ENCODE measurements around the gene SFI1.
"Not testable (repeated sequence)": the region's sequence is repeated elsewhere in the genome, so short reads cannot be mapped to it uniquely, and the experiment has no call there.

The SFI1 gene

DNA sequence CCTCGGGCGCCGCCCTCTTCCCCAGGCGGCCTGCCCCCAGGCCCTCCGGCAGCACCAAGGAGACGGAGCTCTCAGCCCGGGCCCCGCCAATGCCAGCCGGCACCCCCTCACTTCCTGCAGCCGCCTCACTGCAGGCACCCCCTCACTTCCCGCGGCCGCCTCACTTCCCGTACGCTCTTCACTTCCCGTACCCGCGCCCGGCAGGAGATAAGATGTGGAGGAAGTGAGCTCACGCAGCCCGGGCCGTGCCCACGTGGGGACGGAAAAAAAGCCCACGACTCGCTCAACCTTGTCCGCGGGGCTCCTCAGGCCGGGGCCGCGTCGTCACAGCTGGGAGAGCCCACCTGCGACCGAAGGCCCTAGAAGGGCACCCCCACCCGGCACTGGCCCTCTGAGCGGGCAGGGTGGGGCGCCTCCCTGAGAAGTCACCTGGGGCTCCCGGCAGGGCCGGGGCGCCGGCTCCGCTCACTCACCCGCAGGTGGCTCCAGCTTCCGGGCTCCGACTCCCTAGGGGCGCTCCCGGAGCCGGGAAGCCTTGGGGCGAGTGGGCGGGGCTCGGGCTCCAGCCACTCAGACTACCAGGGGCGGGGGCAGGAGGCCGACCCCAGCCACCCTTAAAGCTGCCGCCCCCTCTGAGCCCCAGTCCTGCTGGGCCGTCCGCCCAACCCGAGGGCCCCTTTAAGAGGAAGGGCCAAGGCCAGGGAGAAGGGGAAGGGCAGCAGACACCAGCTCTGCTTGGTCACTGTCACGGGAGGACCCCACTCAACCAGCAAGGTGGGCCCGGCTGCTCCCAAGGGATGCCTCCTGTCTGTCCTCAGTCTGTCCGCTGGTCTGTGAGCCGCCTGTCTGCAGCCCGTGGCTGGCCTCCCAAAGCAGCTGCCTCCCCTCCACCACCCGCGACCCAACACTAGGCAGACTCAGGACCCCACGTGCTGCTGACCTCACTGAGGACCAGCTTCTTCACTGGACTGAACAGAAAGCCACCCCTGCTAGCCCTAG lies 134.3 kb downstream of the SFI1 start:
- in situ Hi-C loops (cut with MboI; ENCODE audit: low sequenced_read_pairs), result no loop called here

- in situ Hi-C loops (cut with MboI; ENCODE audit: low sequenced_read_pairs), result no loop called here
Measured at GRCh38 chr22:31631436-31631835, 135.1 kb downstream of the SFI1 start.

DNA sequence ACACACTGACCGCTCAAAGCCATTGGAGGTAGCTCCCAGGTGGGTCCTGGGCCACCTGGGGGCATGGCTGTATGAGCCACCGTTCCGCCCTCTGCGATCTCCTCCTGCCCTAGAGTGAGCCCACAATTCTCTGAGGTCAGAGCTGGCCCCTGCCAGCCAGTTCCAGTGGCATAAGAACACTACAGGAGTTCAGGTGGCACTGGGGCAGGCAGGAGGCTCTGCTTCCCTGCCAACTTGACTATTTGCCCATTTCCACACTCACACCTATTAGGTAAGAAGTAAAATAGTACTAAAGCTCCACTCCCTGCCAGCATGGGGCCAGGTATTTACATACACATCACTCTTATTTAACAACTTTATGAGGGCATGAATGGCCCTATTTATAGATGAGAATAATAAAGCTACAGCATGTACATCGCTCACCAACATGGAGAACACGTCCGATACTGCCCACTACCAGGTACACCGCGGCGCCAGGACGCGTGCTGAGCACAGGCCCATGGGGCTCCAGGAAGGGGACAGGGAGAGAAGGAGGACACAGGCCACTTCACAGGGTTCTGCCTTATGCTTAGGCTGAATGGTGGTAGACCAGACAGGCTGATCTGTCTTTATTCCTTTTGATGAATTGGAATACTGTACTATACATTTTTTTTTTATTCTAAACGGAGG lies 139.4 kb downstream of the SFI1 start:
- in situ Hi-C loops (cut with MboI; ENCODE audit: low sequenced_read_pairs), result no loop called here

DNA sequence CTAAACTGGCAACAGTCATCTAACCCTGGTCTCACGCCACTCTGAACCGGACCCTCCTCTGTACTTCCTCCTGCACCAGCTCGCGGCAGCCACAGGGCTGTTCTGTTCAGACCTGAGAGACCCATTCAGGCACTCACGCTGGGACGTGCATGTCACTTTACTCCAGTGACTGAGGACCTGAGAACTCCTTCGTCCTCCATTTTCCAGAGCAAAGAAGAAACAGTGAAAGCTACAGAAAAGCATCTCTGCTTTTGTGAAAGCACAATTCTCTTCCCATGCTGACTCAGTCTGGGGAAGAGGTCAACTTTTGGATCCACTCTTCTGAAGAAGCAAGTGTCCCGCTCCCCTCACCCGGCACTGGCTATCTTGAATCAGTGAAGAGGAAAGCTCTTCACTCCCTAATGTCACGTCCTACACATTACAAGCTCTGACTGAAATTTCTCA lies 141.1 kb downstream of the SFI1 start:
- in situ Hi-C loops (cut with MboI; ENCODE audit: low sequenced_read_pairs), result no loop called here

DNA sequence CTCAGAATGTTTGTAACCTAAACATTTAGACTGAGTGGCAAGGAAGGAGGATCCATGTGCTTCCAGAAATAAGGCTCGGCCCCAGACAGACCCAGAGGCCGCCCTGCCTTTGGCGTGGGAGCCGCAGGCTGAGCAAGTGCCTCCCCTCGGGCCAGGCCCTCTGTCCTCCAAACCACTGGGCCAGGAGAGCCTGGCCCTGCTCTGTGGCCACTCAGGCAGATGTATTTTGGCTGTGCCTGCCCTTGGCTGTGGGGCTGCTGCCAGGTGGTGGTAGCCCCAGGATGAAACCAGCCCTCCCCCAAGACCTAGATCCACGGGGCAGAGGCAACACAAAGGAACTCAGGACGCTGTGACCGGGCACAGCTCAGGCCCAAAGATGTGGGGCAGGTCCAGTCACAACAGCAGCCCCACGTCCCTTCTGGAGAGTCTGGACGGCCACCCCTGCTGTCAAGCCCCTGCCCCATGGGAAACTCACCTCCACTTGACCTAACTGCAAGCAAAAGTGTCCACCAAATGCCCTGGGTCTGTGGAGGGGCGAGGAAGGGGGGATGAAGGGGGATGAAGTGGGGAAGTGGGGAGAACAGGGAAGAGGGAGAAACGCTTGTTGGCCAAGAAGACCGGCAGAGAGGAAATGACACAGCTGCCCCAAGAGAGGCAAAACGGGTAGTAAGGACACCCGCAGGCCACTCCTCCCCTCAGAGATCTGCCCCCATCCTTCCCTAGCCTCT lies 141.7 kb downstream of the SFI1 start:
- in situ Hi-C loops (cut with MboI; ENCODE audit: low sequenced_read_pairs), result no loop called here

- in situ Hi-C loops (cut with MboI; ENCODE audit: low sequenced_read_pairs), result no loop called here
Measured at GRCh38 chr22:31639436-31640039, 143.2 kb downstream of the SFI1 start.

DNA sequence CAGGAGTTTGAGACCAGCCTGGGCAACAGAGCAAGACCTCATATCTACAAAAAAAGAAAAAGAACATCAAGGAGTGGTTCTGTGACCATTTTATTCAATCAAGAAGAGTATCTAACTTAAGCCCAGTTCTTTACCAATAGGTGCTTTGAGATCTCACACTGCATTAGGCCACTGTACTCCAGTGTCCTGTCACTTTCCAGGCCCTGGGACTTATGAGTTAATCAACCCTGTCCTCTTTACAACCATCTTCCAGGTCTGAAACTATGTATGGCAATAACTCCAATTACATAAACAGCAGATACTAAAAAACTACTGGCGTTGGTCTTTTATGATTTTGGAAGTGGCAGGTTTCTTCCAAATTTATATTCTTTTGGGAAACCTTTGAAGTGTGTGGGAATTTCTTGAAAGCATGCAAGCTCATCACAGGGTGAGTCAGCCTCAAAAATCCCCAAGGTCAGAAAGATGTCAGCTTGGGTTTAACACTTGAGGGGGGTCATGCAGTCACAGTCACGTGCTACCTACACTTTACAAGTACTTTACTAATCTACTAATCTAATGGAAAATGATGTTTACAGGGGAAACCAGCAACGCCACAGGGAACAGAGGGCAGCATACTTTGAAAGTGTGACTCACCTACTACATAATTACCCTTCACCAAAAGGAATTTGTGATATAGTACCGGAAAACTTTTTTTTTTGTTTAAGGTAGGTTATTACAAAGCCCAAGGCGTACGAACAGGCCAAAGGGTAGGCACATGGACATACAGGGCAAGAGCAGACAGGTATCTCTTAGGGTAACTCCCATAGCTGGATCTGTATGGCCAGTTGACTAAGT lies 150.1 kb downstream of the SFI1 start:
- in situ Hi-C loops (cut with MboI; ENCODE audit: low sequenced_read_pairs), result no loop called here

DNA sequence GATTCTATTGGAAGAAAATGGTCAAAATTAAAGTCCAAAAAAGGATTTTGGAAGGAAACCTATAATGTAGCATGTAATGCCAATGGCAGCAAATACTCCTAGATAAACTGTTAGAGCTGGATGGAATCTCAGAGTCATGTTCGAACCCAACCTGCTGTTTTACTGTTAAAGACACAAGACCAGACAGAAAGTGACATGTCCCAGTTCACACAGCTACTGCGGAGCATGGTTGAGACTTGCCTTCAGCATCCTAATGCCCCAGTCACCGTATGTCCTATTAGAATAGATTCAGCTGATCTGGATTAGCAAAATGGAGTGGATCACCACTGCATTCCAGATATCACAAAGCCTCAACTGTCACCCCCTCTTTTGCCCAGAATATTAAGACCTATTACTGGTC lies 150.7 kb downstream of the SFI1 start:
- in situ Hi-C loops (cut with MboI; ENCODE audit: low sequenced_read_pairs), result no loop called here

DNA sequence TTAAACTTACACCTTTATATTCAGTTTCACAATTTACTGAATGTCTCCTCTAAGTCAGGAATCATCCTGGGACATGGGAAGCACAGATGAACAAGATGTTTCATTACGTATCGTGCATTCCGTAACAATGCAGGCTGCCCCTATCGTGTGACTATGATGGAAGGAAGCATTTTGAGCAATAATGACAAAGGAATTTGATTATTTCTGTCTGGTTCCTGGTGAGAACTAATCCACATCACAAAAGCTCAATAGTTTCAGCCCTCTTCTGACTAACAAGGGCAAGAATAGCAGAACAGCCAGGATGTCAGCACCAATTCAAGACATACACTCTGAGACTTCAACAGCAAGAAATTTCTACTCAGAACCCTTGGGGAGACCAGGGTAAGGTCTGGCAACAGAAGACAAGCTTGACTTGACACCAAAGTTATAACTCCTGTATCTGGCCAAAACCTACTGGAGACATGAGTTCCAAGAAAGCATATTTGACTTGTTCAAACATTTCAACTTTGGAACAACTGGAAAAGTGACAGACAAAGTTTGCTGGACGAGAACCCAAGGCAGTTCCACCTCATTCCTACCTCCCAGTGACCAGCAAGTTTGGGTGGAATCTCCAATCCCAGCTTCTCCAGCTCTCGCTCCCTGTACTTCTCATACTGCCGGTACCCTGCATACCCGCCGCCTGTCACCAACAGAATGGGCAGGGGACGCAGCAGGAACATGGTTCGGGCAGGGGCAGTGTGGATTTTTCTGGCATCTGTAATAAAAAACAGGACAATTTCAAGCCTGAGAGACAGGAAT lies 151.4 kb downstream of the SFI1 start:
- in situ Hi-C loops (cut with MboI; ENCODE audit: low sequenced_read_pairs), result no loop called here

GRCh38 chr22:31650391-31650790 lies 154.1 kb downstream of the SFI1 start:
- in situ Hi-C loops (cut with MboI; ENCODE audit: low sequenced_read_pairs), result no loop called here

GRCh38 chr22:31651664-31652063 lies 155.3 kb downstream of the SFI1 start:
- in situ Hi-C loops (cut with MboI; ENCODE audit: low sequenced_read_pairs), result no loop called here

- in situ Hi-C loops (cut with MboI; ENCODE audit: low sequenced_read_pairs), result no loop called here
Measured at GRCh38 chr22:31652088-31652487, 155.8 kb downstream of the SFI1 start.

- in situ Hi-C loops (cut with MboI; ENCODE audit: low sequenced_read_pairs), result no loop called here
Measured at GRCh38 chr22:31652911-31653684, 156.8 kb downstream of the SFI1 start.

DNA sequence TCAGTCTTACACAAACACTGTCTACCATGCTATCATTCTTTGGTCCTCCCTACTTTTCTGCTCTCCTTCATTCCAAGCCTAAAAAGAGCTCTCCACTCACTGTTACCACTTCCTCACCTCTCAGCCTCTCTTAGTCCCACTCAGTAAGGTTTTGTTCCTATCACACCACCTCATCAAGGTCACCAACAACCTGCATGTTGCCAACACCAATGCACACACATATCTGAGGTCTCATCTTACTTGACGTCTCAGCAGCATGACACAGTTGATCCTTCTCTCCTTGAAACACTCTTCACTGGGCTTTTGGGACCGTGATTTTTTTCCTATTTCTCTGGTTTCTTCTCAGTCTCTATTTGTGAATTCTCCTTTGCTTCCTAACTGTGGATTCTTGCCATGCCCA lies 157.6 kb downstream of the SFI1 start:
- in situ Hi-C loops (cut with MboI; ENCODE audit: low sequenced_read_pairs), result no loop called here

- in situ Hi-C loops (cut with MboI; ENCODE audit: low sequenced_read_pairs), result no loop called here
Measured at GRCh38 chr22:31654408-31654807, 158.1 kb downstream of the SFI1 start.

GRCh38 chr22:31659246-31659645 lies 162.9 kb downstream of the SFI1 start:
- in situ Hi-C loops (cut with MboI; ENCODE audit: low sequenced_read_pairs), result no loop called here

- in situ Hi-C loops (cut with MboI; ENCODE audit: low sequenced_read_pairs), result not testable (repeated sequence)
Measured at GRCh38 chr22:31660860-31661341, 164.6 kb downstream of the SFI1 start.

All from HL-60/S4 (cell line).